K562 (cell line): Measurements from ENCODE around the gene LDAH. TPM values are rescaled to one million over a fixed set of nuclear protein-coding genes. Genes with fewer than 3 reads are reported as not detected.
A peak's percentile ranks its signal among the peaks of the same experiment; 100 is the strongest.

ENCODE experiments used
- ARID4B ChIP-seq: sonication (generic); formaldehyde crosslinking; IDR thresholded peaks from 2 replicates; pipeline ENCODE4 v1.8.0; 2022; ENCODE audit warnings: mild to moderate bottlenecking, missing genetic modification reagents
- BRF1 ChIP-seq: IDR thresholded peaks from 3 replicates; pipeline ENCODE4 v1.6.1; 2011; ENCODE audit warnings: borderline replicate concordance, mild to moderate bottlenecking; ENCODE audit not compliant: insufficient read length; ENCODE audit errors: extremely low read depth
- ERF ChIP-seq: fragments of 450-650 bp; formaldehyde crosslinking; IDR thresholded peaks from 2 replicates; pipeline ENCODE4 v1.4.0; 2020; ENCODE audit warnings: mild to moderate bottlenecking, mixed read lengths
- FIP1L1 ChIP-seq: fragments of 200-400 bp; formaldehyde crosslinking; IDR thresholded peaks from 2 replicates; pipeline ENCODE4 v1.6.1; 2018; ENCODE audit warnings: mild to moderate bottlenecking, low read depth, low read length; ENCODE audit not compliant: poor library complexity, severe bottlenecking
- MBD2 ChIP-seq: sonication (generic); IDR thresholded peaks from 2 replicates; pipeline ENCODE4 v1.6.1; 2016; ENCODE audit warnings: low read depth, borderline replicate concordance
- NFXL1 ChIP-seq: fragments of 450-650 bp; formaldehyde crosslinking; IDR thresholded peaks from 2 replicates; pipeline ENCODE4 v1.4.0; 2021; ENCODE audit warnings: mild to moderate bottlenecking
- NR4A1 ChIP-seq, 2 experiments: fragments of 250-450 bp in 1 of 2; fragments of 450-650 bp in 1 of 2; sonication (Bioruptor Pico) in 1 of 2; IDR thresholded peaks; 2 replicates each; pipeline versions ENCODE4 v1.4.0 to v1.6.1; 2016 to 2020; ENCODE audit warnings: mild to moderate bottlenecking in 2 of 2, missing compliant biosample characterization in 1 of 2, missing genetic modification characterization in 1 of 2, moderate library complexity in 1 of 2
- RBM14 ChIP-seq: fragments of 200-400 bp; formaldehyde crosslinking; IDR thresholded peaks from 2 replicates; pipeline ENCODE4 v1.6.1; 2018; ENCODE audit warnings: low read depth, mild to moderate bottlenecking, low read length, moderate library complexity, borderline replicate concordance; ENCODE audit not compliant: insufficient read depth
- STAG1 ChIP-seq: sonication (generic); formaldehyde crosslinking; IDR thresholded peaks from 2 replicates; pipeline ENCODE4 v1.5.0; 2020; ENCODE audit warnings: missing genetic modification reagents, borderline replicate concordance
- STAT5B ChIP-seq: fragments of 250-450 bp; sonication (Bioruptor Pico); IDR thresholded peaks from 2 replicates; pipeline ENCODE4 v1.8.0; 2021; ENCODE audit warnings: mild to moderate bottlenecking, inconsistent platforms
- ZNF274 ChIP-seq: IDR thresholded peaks from 2 replicates; pipeline ENCODE4 v1.6.1; 2011; ENCODE audit warnings: low read depth, mild to moderate bottlenecking, low read length, moderate library complexity, borderline replicate concordance
- ZNF384 ChIP-seq: IDR thresholded peaks from 2 replicates; pipeline ENCODE4 v1.6.1; 2012; ENCODE audit warnings: low read depth, low read length, improper control_type of control experiment
- ZNF408 ChIP-seq: fragments of 250-450 bp; sonication (Bioruptor Pico); IDR thresholded peaks from 2 replicates; pipeline ENCODE4 v1.4.0; 2020; ENCODE audit warnings: low read depth, mild to moderate bottlenecking, moderate library complexity
- ZNF592 ChIP-seq: fragments of 450-650 bp; IDR thresholded peaks from 2 replicates; pipeline ENCODE4 v1.6.1; 2017; ENCODE audit warnings: antibody characterized with exemption, mild to moderate bottlenecking
- ZNF695 ChIP-seq: fragments of 450-650 bp; formaldehyde crosslinking; IDR thresholded peaks from 2 replicates; pipeline ENCODE4 v1.4.0; 2020; ENCODE audit warnings: mild to moderate bottlenecking, moderate library complexity
- polyA plus RNA-seq, 8 experiments: library from polyadenylated mRNA; depleted of rRNA in 4 of 8; stranded (reverse) in 5 of 8; unstranded in 3 of 8; fragments of >200 nt; fragmentation: Nextera tagmentation in 2 of 8; fragmentation: Illumina TruSeq in 1 of 8; extraction: Ambion mirVana in 2 of 8; extraction: Trizol in 1 of 8; gene quantifications; 2 replicates each; pipeline versions ENCODE4 v1.2.1 to v1.2.3, GENCODE V29; 2011 to 2014; ENCODE audit warnings: inconsistent platforms in 1 of 8, missing spikeins in 1 of 8
- total RNA-seq, 7 experiments: library from RNA; depleted of rRNA in 6 of 7; stranded (reverse); fragments of >200 nt in 6 of 7; fragmentation: Illumina TruSeq in 2 of 7; extraction: Trizol in 2 of 7; gene quantifications; 2 replicates each; pipeline versions ENCODE4 v1.2.1 to v1.2.3, GENCODE V29; 2011 to 2021; ENCODE audit warnings: low replicate concordance in 1 of 7

The LDAH gene
- total and polyA plus RNA-seq, 9 of the 15 experiments (the other 6 are each of a cell fraction or from before 2014, with no cell fraction given): 22.3 to 60.1 (median 40.0) TPM

- TF ChIP-seq NFXL1 (CRISPR knock-in tag) (no peak), FIP1L1 (no peak), MBD2 (no peak), ARID4B (CRISPR knock-in tag) (0 out of 2 replicates have a peak, but pooled peaks have one; percentile 41), ZNF384 (peak; percentile 62; the same call in 1 of the 2 replicates), STAT5B (CRISPR knock-in tag) (no peak), ZNF695 (no peak), STAG1 (CRISPR knock-in tag) (peak; percentile 97), ERF (no peak), ZNF592 (no peak), NR4A1 (CRISPR knock-in tag; IDR thresholded peaks at IDR 0.05) (no peak), NR4A1 (tag; IDR thresholded peaks at IDR 0.05) (no peak), ZNF408 (CRISPR knock-in tag) (no peak), BRF1 (no peak), ZNF274 (no peak), RBM14 (no peak)
Measured at GRCh38 chr2:20635675-20636584, 187.0 kb downstream of the LDAH start (continued).
